ENCODE results near the gene OR6V1. TPM values are rescaled to one million over a fixed set of nuclear protein-coding genes. Genes with fewer than 3 reads are reported as not detected.

OR6V1 gene
- total and polyA plus RNA-seq, 2 donors (not counting 1 experiment from before 2014, with no cell fraction given): not detected

DNA sequence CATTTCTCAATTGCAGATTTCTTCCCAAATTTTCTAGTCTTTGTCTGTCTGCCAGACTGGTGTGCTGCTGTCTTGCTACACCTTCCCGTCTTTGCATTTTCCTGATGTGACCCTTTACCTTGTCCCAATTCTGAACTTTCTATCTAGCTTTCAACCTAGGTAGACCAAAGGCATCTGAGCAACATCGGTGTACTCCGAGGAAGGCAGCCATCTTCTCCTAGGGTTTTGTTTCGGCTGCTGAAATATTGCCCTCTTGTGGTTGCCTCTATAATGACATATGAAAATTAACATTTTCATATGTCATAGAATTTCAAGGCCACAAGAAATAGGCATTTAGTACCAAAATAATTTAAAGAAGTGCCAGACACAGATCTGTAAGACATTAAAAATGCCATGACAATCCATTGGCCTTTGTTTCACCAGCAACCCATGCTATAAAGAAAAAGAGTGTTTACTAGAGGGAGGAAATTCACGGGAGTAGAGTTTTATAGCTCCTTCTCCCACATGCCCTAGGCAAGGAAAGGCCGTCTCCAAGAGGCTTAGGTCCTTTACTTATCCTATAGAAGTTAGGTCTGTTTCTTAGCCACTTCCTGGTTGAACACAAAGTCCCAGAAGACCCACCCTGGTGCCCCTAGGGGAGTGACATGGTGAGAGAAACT lies 48.6 kb upstream of the OR6V1 start:
- peak; percentile 79 for DNase-seq
- Mint-ChIP-seq H3K4me3 (peak overlapping the region; percentile 87), H3K27ac (no peak overlapping the region), H3K4me1 (peaks cover 15% of the 10 kb centered on the region), H3K9me3 (ENCODE audit: insufficient read depth) (no peaks in the 10 kb centered on the region), H3K27me3 (no peaks in the 10 kb centered on the region)
- no peaks in the 10 kb centered on the region for H3K27me3 ChIP-seq (replicated peaks in 1 of 4; ENCODE audit: control extremely low read depth in 1 of 4, control insufficient read depth in 3 of 4, insufficient read depth in 4 of 4, low read length in 3 of 4)
- no peaks in the 10 kb centered on the region for H3K36me3 ChIP-seq (replicated peaks in 1 of 2; ENCODE audit: control extremely low read depth in 1 of 2, control insufficient read depth in 1 of 2, extremely low read depth in 1 of 2, insufficient read depth in 2 of 2, low read length in 1 of 2)
- 31% methylated on average over 1 of the region's 6 CpGs for WGBS (ENCODE audit: insufficient coverage)
- POLR2A ChIA-PET: no interaction called here
- H4K20me1 ChIP-seq (ENCODE audit: control insufficient read depth, insufficient read depth, low read length, poor library complexity, severe bottlenecking): no peaks in the 10 kb centered on the region
- ATAC-seq (ENCODE audit: low read depth): peak; percentile 62
- peak overlapping the region; percentile 67 for H3K4me2 ChIP-seq (replicated peaks; ENCODE audit: low read depth, low read length, poor library complexity, severe bottlenecking)
- CTCF ChIA-PET: interaction anchor here (0.5 to 24.7 kb wide), 39 partner anchors 9 to 468 kb away, joined by 3 to 809 read pairs (median 6); partner anchors contain the start of genes EPHB6, KEL and TAS2R40
- H3K27ac ChIP-seq (ENCODE audit: low read length in 2 of 2): no peak overlapping the region
- H3K79me2 ChIP-seq (ENCODE audit: control insufficient read depth, insufficient read depth, low read length): no peaks in the 10 kb centered on the region
- peak overlapping the region; percentile 81 for H2AFZ ChIP-seq (ENCODE audit: insufficient read depth, low read depth, low read length, poor library complexity, severe bottlenecking)
- peak overlapping the region in 4 of 5 experiments; percentile 5 to 39 (median 33) for H3K4me3 ChIP-seq (ENCODE audit: control extremely low read depth in 1 of 5, extremely low read depth in 1 of 5, insufficient read depth in 1 of 5, low read depth in 2 of 5, low read length in 4 of 5)
- H3K9me3 ChIP-seq (ENCODE audit: control extremely low read depth in 1 of 3, control insufficient read depth in 2 of 3, insufficient read depth in 1 of 3, low read length in 2 of 3): no peaks in the 10 kb centered on the region
- H3K9ac ChIP-seq (ENCODE audit: low read length): peak overlapping the region; percentile 38
- no peak for TF ChIP-seq EZH2 (IDR thresholded peaks at IDR 0.05; ENCODE audit: borderline replicate concordance, insufficient read depth, low read depth, low read length, poor library complexity, severe bottlenecking)
- TF ChIP-seq, protein P1, sequence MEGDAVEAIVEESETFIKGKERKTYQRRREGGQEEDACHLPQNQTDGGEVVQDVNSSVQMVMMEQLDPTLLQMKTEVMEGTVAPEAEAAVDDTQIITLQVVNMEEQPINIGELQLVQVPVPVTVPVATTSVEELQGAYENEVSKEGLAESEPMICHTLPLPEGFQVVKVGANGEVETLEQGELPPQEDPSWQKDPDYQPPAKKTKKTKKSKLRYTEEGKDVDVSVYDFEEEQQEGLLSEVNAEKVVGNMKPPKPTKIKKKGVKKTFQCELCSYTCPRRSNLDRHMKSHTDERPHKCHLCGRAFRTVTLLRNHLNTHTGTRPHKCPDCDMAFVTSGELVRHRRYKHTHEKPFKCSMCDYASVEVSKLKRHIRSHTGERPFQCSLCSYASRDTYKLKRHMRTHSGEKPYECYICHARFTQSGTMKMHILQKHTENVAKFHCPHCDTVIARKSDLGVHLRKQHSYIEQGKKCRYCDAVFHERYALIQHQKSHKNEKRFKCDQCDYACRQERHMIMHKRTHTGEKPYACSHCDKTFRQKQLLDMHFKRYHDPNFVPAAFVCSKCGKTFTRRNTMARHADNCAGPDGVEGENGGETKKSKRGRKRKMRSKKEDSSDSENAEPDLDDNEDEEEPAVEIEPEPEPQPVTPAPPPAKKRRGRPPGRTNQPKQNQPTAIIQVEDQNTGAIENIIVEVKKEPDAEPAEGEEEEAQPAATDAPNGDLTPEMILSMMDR (IDR thresholded peaks at IDR 0.05): peak; percentile 88
- intact Hi-C loops (cut with micrococcal nuclease): loop anchor here (1.0 to 2.0 kb wide), 4 partner anchors 149 to 399 kb away; no protein-coding TSS in a partner anchor
- H3K4me1 ChIP-seq (ENCODE audit: control insufficient read depth in 2 of 2, insufficient read depth in 2 of 2, low read length in 2 of 2): peaks cover 11 to 18% of the 10 kb centered on the region in 2 donors

DNA sequence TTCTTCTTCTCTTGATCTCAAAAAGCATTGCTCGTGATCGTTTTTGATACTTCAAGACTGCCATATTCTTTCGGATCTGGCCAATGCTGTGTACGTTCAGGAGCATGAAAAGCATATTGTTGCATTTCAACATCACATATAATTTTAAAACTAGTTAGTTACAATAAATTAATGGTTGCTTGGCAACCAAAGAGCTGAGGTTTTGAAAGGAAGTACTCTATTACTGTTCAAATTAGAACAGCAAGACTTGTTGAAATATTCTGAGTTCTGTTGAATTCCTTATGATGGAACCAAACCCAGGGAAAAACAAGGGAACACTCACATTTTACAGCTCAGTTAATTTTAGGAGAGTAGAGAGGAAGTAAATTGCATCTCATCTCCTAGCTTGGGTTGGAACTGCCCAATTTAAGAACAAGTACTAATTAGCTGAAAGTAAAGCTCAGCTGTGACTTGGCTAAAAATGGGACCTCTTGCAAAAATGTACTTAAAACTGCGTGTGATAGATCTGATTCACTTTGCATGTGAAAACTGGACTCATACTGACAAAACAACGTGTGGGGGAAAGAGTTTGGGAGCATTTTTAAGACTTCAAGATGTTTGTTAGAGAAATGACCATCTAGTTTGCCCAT lies 46.4 kb upstream of the OR6V1 start:
- H4K20me1 ChIP-seq (ENCODE audit: control insufficient read depth, insufficient read depth, low read length, poor library complexity, severe bottlenecking): no peaks in the 10 kb centered on the region
- DNase-seq (no peak), ATAC-seq (ENCODE audit: low read depth) (no peak)
- H3K36me3 ChIP-seq (replicated peaks in 1 of 2; ENCODE audit: control extremely low read depth in 1 of 2, control insufficient read depth in 1 of 2, extremely low read depth in 1 of 2, insufficient read depth in 2 of 2, low read length in 1 of 2): no peaks in the 10 kb centered on the region
- Mint-ChIP-seq H3K9me3 (ENCODE audit: insufficient read depth) (no peaks in the 10 kb centered on the region), H3K4me1 (peaks cover 30% of the 10 kb centered on the region), H3K27me3 (no peaks in the 10 kb centered on the region), H3K4me3 (no peak overlapping the region), H3K27ac (no peak overlapping the region)
- no peaks in the 10 kb centered on the region for H3K27me3 ChIP-seq (replicated peaks in 1 of 4; ENCODE audit: control extremely low read depth in 1 of 4, control insufficient read depth in 3 of 4, insufficient read depth in 4 of 4, low read length in 3 of 4)
- no peaks in the 10 kb centered on the region for H3K9me3 ChIP-seq (ENCODE audit: control extremely low read depth in 1 of 3, control insufficient read depth in 2 of 3, insufficient read depth in 1 of 3, low read length in 2 of 3)
- no peak overlapping the region for H3K27ac ChIP-seq (ENCODE audit: low read length in 2 of 2)
- H3K4me3 ChIP-seq (ENCODE audit: control extremely low read depth in 1 of 5, extremely low read depth in 1 of 5, insufficient read depth in 1 of 5, low read depth in 2 of 5, low read length in 4 of 5): no peak overlapping the region
- H3K4me1 ChIP-seq (ENCODE audit: control insufficient read depth in 2 of 2, insufficient read depth in 2 of 2, low read length in 2 of 2): peaks cover 16 to 30% of the 10 kb centered on the region in 2 donors
- ChIA-PET POLR2A (no interaction called here), CTCF (interaction anchor here (0.6 to 24.7 kb wide), 21 partner anchors 9 to 402 kb away, joined by 3 to 809 read pairs (median 4); partner anchors contain the start of genes EPHB6 and TAS2R40)
- TF ChIP-seq, protein P1 (IDR thresholded peaks at IDR 0.05): no peak
- TF ChIP-seq EZH2 (IDR thresholded peaks at IDR 0.05; ENCODE audit: borderline replicate concordance, insufficient read depth, low read depth, low read length, poor library complexity, severe bottlenecking): no peak
- H2AFZ ChIP-seq (ENCODE audit: insufficient read depth, low read depth, low read length, poor library complexity, severe bottlenecking): no peak overlapping the region
- H3K79me2 ChIP-seq (ENCODE audit: control insufficient read depth, insufficient read depth, low read length): no peaks in the 10 kb centered on the region
- intact Hi-C loops (cut with micrococcal nuclease): no loop called here
- WGBS (ENCODE audit: insufficient coverage): 92% methylated on average over 3 of the region's 6 CpGs
- no peak overlapping the region for H3K9ac ChIP-seq (ENCODE audit: low read length)
- no peak overlapping the region for H3K4me2 ChIP-seq (replicated peaks; ENCODE audit: low read depth, low read length, poor library complexity, severe bottlenecking)

All from B cell (primary cell).